Ammon's horn (tissue), 1 donor: Measurements from ENCODE around the gene FANCI.

Source experiments
- DNase-seq: peaks from one replicate; pipeline ENCODE4 v3.0.0-alpha.2; 2016; ENCODE audit warnings: low spot score

Gene FANCI

GRCh38 chr15:89307046-89307587 is 63.3 kb downstream of the FANCI start:
- DNase-seq: no peak

- DNase-seq: no peak
Measured at GRCh38 chr15:89307791-89308190, 64.0 kb downstream of the FANCI start.

GRCh38 chr15:89308236-89308635 is 64.5 kb downstream of the FANCI start:
- no peak for DNase-seq

GRCh38 chr15:89309993-89310392 is 66.2 kb downstream of the FANCI start:
- no peak for DNase-seq

GRCh38 chr15:89315375-89315929 is 71.7 kb downstream of the FANCI start:
- DNase-seq: no peak

GRCh38 chr15:89316504-89316903 is 72.7 kb downstream of the FANCI start:
- no peak for DNase-seq

GRCh38 chr15:89317186-89317720 is 73.5 kb downstream of the FANCI start:
- no peak for DNase-seq

GRCh38 chr15:89319678-89320077 is 75.9 kb downstream of the FANCI start:
- DNase-seq: no peak

- no peak for DNase-seq
Measured at GRCh38 chr15:89320200-89320599, 76.4 kb downstream of the FANCI start.

GRCh38 chr15:89321521-89322410 is 78.0 kb downstream of the FANCI start:
- DNase-seq: no peak

- DNase-seq: no peak
Measured at GRCh38 chr15:89322822-89323221, 79.0 kb downstream of the FANCI start.

- no peak for DNase-seq
Measured at GRCh38 chr15:89323825-89324224, 80.0 kb downstream of the FANCI start.

- DNase-seq: no peak
Measured at GRCh38 chr15:89325039-89325803, 81.4 kb downstream of the FANCI start.

GRCh38 chr15:89326316-89326715 is 82.5 kb downstream of the FANCI start:
- no peak for DNase-seq

- DNase-seq: no peak
Measured at GRCh38 chr15:89327113-89327512, 83.3 kb downstream of the FANCI start.

- peak; percentile 48 for DNase-seq
Measured at GRCh38 chr15:89328398-89329254, 84.8 kb downstream of the FANCI start.

- DNase-seq: no peak
Measured at GRCh38 chr15:89329329-89330084, 85.7 kb downstream of the FANCI start.

GRCh38 chr15:89330119-89330518 is 86.3 kb downstream of the FANCI start:
- no peak for DNase-seq

- DNase-seq: no peak
Measured at GRCh38 chr15:89330881-89331595, 87.3 kb downstream of the FANCI start.

- DNase-seq: no peak
Measured at GRCh38 chr15:89332446-89332845, 88.7 kb downstream of the FANCI start.
